Hepatocyte (in vitro differentiated cells): ENCODE results near the gene OLR1.

Experiments used
- EZH2 ChIP-seq: fragments of 200-600 bp; sonication (generic); IDR thresholded peaks from 2 replicates; pipeline ENCODE4 v1.6.1; 2016; ENCODE audit warnings: antibody characterized with exemption, mild to moderate bottlenecking, borderline replicate concordance
- TF ChIP-seq, protein P1 (sequence below): fragments of 200-600 bp; sonication (generic); IDR thresholded peaks from 2 replicates; pipeline ENCODE4 v1.5.1; 2016; ENCODE audit warnings: antibody characterized with exemption, mild to moderate bottlenecking; ENCODE audit not compliant: poor library complexity

DNA sequence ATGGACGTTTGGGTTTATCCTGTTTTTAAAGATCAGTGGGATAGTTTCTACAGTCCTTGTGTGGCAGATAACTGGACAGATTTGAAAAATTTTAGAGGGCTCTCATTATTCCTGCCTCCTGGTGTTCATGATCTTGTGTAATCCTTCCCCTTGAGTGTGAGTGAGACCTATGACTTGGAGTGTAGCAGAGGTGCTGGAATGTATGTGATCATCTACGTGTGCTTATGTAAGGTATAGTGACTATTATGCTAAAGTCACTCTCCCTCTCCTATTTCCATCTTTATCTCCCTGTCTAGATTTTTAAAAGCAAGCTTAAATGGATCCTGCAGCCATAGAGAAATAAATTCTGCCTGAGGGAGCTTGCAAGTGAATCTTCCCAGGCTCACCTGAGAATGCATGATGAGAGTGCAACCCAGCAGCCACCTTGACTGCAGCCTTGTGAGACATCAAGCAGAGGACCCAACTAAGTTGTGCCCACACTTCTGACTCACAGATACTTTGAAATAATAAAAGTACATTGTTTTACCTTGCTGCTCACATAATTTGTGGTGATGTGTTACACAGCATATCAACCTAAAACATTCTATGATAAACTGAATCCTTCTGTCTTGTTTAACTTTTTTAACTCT is 3.2 kb upstream of the OLR1 start:
- TF ChIP-seq, protein P1, sequence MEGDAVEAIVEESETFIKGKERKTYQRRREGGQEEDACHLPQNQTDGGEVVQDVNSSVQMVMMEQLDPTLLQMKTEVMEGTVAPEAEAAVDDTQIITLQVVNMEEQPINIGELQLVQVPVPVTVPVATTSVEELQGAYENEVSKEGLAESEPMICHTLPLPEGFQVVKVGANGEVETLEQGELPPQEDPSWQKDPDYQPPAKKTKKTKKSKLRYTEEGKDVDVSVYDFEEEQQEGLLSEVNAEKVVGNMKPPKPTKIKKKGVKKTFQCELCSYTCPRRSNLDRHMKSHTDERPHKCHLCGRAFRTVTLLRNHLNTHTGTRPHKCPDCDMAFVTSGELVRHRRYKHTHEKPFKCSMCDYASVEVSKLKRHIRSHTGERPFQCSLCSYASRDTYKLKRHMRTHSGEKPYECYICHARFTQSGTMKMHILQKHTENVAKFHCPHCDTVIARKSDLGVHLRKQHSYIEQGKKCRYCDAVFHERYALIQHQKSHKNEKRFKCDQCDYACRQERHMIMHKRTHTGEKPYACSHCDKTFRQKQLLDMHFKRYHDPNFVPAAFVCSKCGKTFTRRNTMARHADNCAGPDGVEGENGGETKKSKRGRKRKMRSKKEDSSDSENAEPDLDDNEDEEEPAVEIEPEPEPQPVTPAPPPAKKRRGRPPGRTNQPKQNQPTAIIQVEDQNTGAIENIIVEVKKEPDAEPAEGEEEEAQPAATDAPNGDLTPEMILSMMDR: no peak
- TF ChIP-seq EZH2: no peak
